ENCODE measurements around the gene C2CD2. TPM values are rescaled to one million over a fixed set of nuclear protein-coding genes. Genes with fewer than 3 reads are reported as not detected.

Gene C2CD2
- total RNA-seq, 1 donor from 2014 or later, result 15.3 TPM

- H3K4me3 Mint-ChIP-seq, result no peak overlapping the region
- H3K36me3 Mint-ChIP-seq, result peaks cover 2% of the 10 kb centered on the region
- H2AFZ ChIP-seq (replicated peaks), result no peak overlapping the region
- no peaks in the 10 kb centered on the region for H3K36me3 ChIP-seq
- H3K27ac Mint-ChIP-seq, result no peak overlapping the region
- no peak overlapping the region for H3K9ac ChIP-seq
- no peaks in the 10 kb centered on the region for H3K27me3 ChIP-seq
- H3K27ac ChIP-seq, result no peak overlapping the region
- no peaks in the 10 kb centered on the region for H3K4me1 Mint-ChIP-seq
- peaks cover 7% of the 10 kb centered on the region for H3K9me3 Mint-ChIP-seq
- no peaks in the 10 kb centered on the region for H3F3A ChIP-seq (ENCODE audit: low read depth)
- H4K20me1 ChIP-seq (ENCODE audit: low read depth), result no peaks in the 10 kb centered on the region
- no peak for TF ChIP-seq CTCF (IDR thresholded peaks at IDR 0.05)
- no peak for TF ChIP-seq EZH2 (IDR thresholded peaks at IDR 0.05)
- no peak for TF ChIP-seq EZH2phosphoT487 (IDR thresholded peaks at IDR 0.05)
- H3K4me1 ChIP-seq, result no peaks in the 10 kb centered on the region
- no peak overlapping the region for H3K4me2 ChIP-seq
- H3K9me3 ChIP-seq (ENCODE audit: low read depth), result no peaks in the 10 kb centered on the region
- peaks cover 2% of the 10 kb centered on the region for H3K27me3 Mint-ChIP-seq (ENCODE audit: insufficient read depth, low read depth)
- H3K79me2 ChIP-seq (ENCODE audit: low read depth), result no peaks in the 10 kb centered on the region
- no peak for DNase-seq (ENCODE audit: low spot score)
- H3K4me3 ChIP-seq, result no peak overlapping the region
Measured at GRCh38 chr21:41985662-41986416, 32.0 kb upstream of the C2CD2 start.

- Histone ChIP-seq H3K27ac (no peak overlapping the region), H2AFZ (replicated peaks) (no peak overlapping the region), H3K27me3 (no peaks in the 10 kb centered on the region), H3K4me3 (no peak overlapping the region), H3K9ac (no peak overlapping the region), H4K20me1 (ENCODE audit: low read depth) (no peaks in the 10 kb centered on the region), H3F3A (ENCODE audit: low read depth) (no peaks in the 10 kb centered on the region), H3K4me2 (no peak overlapping the region), H3K9me3 (ENCODE audit: low read depth) (peaks cover 3% of the 10 kb centered on the region), H3K79me2 (ENCODE audit: low read depth) (no peaks in the 10 kb centered on the region), H3K36me3 (no peaks in the 10 kb centered on the region), H3K4me1 (no peaks in the 10 kb centered on the region)
- Mint-ChIP-seq H3K27me3 (ENCODE audit: insufficient read depth, low read depth) (peaks cover 2% of the 10 kb centered on the region), H3K27ac (no peak overlapping the region), H3K9me3 (peaks cover 16% of the 10 kb centered on the region), H3K36me3 (peaks cover 2% of the 10 kb centered on the region), H3K4me1 (no peaks in the 10 kb centered on the region), H3K4me3 (no peak overlapping the region)
- no peak for TF ChIP-seq EZH2 (IDR thresholded peaks at IDR 0.05)
- TF ChIP-seq CTCF (IDR thresholded peaks at IDR 0.05), result no peak
- no peak for TF ChIP-seq EZH2phosphoT487 (IDR thresholded peaks at IDR 0.05)
- DNase-seq (ENCODE audit: low spot score), result no peak
Measured at GRCh38 chr21:41983229-41983628, 29.4 kb upstream of the C2CD2 start.

- peaks cover 16% of the 10 kb centered on the region for H3K9me3 Mint-ChIP-seq
- no peak overlapping the region for H3K4me3 Mint-ChIP-seq
- Histone ChIP-seq H3K27me3 (no peaks in the 10 kb centered on the region), H3K9me3 (ENCODE audit: low read depth) (peaks cover 3% of the 10 kb centered on the region), H3K79me2 (ENCODE audit: low read depth) (no peaks in the 10 kb centered on the region), H3K27ac (no peak overlapping the region), H3K9ac (no peak overlapping the region), H3K4me1 (no peaks in the 10 kb centered on the region), H3K4me3 (no peak overlapping the region), H4K20me1 (ENCODE audit: low read depth) (no peaks in the 10 kb centered on the region), H3K36me3 (no peaks in the 10 kb centered on the region), H3K4me2 (no peak overlapping the region), H3F3A (ENCODE audit: low read depth) (no peaks in the 10 kb centered on the region), H2AFZ (replicated peaks) (no peak overlapping the region)
- no peak overlapping the region for H3K27ac Mint-ChIP-seq
- no peak for DNase-seq (ENCODE audit: low spot score)
- no peaks in the 10 kb centered on the region for H3K4me1 Mint-ChIP-seq
- H3K36me3 Mint-ChIP-seq, result peaks cover 2% of the 10 kb centered on the region
- peaks cover 2% of the 10 kb centered on the region for H3K27me3 Mint-ChIP-seq (ENCODE audit: insufficient read depth, low read depth)
- TF ChIP-seq EZH2 (IDR thresholded peaks at IDR 0.05) (no peak), EZH2phosphoT487 (IDR thresholded peaks at IDR 0.05) (no peak), CTCF (IDR thresholded peaks at IDR 0.05) (no peak)
Measured at GRCh38 chr21:41980561-41980960, 26.7 kb upstream of the C2CD2 start.

All from neural progenitor cell (in vitro differentiated cells).